Bronchial epithelial cell (primary cell): ENCODE data around the gene GPT2. TPM values are rescaled to one million over a fixed set of nuclear protein-coding genes. Genes with fewer than 3 reads are reported as not detected.

Experiments used
- DNase-seq: peaks from one replicate; pipeline ENCODE4 v3.0.0-alpha.2; 2010; ENCODE audit warnings: low read depth
- FAIRE-seq: peaks from 2 replicates; lab custom pipeline; 2011; peaks lifted over from hg19 to GRCh38; lab: Jason Lieb, UNC
- H3K27me3 ChIP-seq: 2 replicates; pipeline ENCODE4 v1.5.1; 2011; ENCODE audit warnings: low read length; ENCODE audit not compliant: control insufficient read depth, insufficient read depth
- H3K36me3 ChIP-seq: 2 replicates; pipeline ENCODE4 v1.5.1; 2011; ENCODE audit warnings: low read length; ENCODE audit not compliant: control insufficient read depth, insufficient read depth
- H3K4me3 ChIP-seq: 2 replicates; pipeline ENCODE4 v1.5.1; 2011; ENCODE audit warnings: mild to moderate bottlenecking, low read depth, low read length, control low read depth
- total RNA-seq: library from RNA; depleted of rRNA; stranded (reverse); fragments of >200 nt; gene quantifications from 2 replicates; pipeline ENCODE4 v1.2.1, GENCODE V29; 2014
- TF ChIP-seq, protein P1 (sequence below): IDR thresholded peaks from 2 replicates; pipeline ENCODE4 v1.5.1; 2011; ENCODE audit warnings: mild to moderate bottlenecking, moderate library complexity, low read length, control low read depth, inconsistent platforms; ENCODE audit not compliant: insufficient read depth, severe bottlenecking

Gene GPT2
- total RNA-seq, 1 donor from 2014 or later, result 41.3 TPM

DNA sequence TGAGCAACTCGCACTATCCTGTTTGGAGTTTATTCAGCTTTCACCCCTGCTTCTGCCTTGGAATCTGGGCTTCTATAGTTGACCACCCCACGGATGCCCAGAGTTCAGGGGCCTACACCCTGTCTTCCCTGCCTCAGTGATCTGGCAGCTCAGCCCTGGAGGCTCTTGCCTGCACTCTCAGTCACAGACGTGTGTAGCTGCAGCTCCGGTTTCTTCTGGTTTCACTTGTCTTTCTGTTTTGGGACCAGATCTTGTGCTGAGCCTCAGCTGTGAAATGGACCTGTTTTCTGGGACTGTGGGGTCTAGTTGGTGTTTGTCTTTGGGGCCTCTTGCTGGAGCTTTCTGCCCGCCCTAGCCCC, 5.8 kb downstream of the GPT2 start:
- peaks cover 31% of the 10 kb centered on the region for H3K36me3 ChIP-seq
- no peaks in the 10 kb centered on the region for H3K27me3 ChIP-seq
- FAIRE-seq, result no peak

GRCh38 chr16:46891910-46892309, 7.7 kb downstream of the GPT2 start:
- no peak overlapping the region for H3K4me3 ChIP-seq
- TF ChIP-seq, protein P1, sequence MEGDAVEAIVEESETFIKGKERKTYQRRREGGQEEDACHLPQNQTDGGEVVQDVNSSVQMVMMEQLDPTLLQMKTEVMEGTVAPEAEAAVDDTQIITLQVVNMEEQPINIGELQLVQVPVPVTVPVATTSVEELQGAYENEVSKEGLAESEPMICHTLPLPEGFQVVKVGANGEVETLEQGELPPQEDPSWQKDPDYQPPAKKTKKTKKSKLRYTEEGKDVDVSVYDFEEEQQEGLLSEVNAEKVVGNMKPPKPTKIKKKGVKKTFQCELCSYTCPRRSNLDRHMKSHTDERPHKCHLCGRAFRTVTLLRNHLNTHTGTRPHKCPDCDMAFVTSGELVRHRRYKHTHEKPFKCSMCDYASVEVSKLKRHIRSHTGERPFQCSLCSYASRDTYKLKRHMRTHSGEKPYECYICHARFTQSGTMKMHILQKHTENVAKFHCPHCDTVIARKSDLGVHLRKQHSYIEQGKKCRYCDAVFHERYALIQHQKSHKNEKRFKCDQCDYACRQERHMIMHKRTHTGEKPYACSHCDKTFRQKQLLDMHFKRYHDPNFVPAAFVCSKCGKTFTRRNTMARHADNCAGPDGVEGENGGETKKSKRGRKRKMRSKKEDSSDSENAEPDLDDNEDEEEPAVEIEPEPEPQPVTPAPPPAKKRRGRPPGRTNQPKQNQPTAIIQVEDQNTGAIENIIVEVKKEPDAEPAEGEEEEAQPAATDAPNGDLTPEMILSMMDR, result no peak
- no peak for FAIRE-seq
- no peaks in the 10 kb centered on the region for H3K27me3 ChIP-seq
- no peak for DNase-seq
- H3K36me3 ChIP-seq, result peaks cover 31% of the 10 kb centered on the region

More for the DNA sequence above, 5.8 kb downstream of the GPT2 start:
- no peak overlapping the region for H3K4me3 ChIP-seq
- no peak for DNase-seq
- TF ChIP-seq, protein P1, result no peak

- peaks cover 30% of the 10 kb centered on the region for H3K36me3 ChIP-seq
- H3K4me3 ChIP-seq, result no peak overlapping the region
- FAIRE-seq (no peak), DNase-seq (no peak)
- no peaks in the 10 kb centered on the region for H3K27me3 ChIP-seq
- TF ChIP-seq, protein P1, result no peak
These were observed 10.0 kb downstream of the GPT2 start for GRCh38 chr16:46894036-46894672.

GRCh38 chr16:46895399-46896313, 11.5 kb downstream of the GPT2 start:
- TF ChIP-seq, protein P1, result no peak
- peak; percentile 7 for FAIRE-seq
- DNase-seq, result no peak
- Histone ChIP-seq H3K4me3 (no peak overlapping the region), H3K36me3 (peaks cover 32% of the 10 kb centered on the region), H3K27me3 (no peaks in the 10 kb centered on the region)

GRCh38 chr16:46896314-46896968, 12.3 kb downstream of the GPT2 start:
- TF ChIP-seq, protein P1, result no peak
- peaks cover 38% of the 10 kb centered on the region for H3K36me3 ChIP-seq
- H3K27me3 ChIP-seq, result no peaks in the 10 kb centered on the region
- no peak for FAIRE-seq
- no peak for DNase-seq
- no peak overlapping the region for H3K4me3 ChIP-seq
